ENCODE data around the gene ULK4.

Gene ULK4

DNA sequence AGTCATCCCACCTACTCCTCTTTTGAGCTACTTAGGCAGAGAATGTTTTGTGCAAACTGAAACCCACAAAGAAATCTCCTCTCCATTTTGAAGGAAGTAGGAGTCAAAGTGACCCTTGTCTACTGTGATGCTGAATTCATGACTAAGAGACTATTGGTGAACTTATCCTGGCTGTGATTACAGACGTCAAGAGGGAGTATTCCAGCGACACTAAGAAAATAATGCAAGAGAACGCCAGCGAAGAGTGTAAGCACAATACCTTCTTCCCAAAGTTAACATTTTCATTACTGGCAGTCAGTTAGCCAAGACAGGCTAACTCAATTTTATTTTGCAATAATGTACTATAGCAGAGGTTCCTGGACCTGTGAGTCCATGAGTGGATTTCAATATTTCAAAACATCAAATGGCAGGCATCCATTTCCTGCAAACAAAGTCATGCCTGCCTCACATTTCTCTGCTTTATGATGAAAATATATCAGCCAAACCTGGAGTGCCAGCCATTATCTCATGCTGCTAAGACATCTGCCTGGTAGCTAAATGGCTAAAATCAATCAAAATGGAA, 703.6 kb downstream of the ULK4 start:
- no peak for DNase-seq (ENCODE audit: low spot score)

DNA sequence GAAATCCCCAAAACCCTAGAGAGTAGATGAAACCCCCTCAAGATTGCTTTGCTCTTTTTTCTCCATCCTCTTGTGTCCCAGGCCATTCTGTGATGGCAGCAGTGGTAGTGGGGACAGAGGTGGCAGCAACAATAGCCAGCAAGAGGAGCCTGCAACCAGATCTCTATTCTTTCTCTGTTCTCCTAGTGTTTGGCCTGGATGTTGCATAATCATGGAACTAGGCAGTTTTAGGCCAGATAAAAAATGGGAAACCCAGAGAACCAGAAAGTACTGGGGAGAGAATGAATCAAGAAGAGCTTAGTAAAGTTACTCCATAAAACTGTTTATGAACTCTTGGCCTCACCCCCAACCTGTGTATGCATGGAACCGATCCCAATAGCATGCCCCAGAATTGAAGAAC, 710.3 kb downstream of the ULK4 start:
- DNase-seq (ENCODE audit: low spot score) = no peak

DNA sequence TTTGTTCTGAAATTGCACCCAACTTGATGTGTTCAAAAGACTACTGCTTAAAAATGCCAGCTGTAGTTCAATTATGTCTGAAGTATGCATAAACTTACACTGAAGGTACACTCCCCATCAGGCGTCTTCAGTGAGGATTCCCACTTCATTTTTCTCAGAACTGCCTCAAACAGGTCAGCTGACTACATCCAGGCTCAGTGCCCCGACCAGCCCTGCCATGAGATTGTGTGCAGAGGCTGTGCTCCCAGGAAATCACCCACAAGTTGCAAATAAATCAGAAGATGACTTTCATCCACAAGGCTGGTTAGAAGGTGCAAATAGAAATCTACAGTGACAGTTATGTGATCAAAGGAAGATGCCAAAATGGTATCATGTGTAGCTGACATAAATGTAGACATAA, 711.1 kb downstream of the ULK4 start:
- DNase-seq (ENCODE audit: low spot score) = no peak

DNA sequence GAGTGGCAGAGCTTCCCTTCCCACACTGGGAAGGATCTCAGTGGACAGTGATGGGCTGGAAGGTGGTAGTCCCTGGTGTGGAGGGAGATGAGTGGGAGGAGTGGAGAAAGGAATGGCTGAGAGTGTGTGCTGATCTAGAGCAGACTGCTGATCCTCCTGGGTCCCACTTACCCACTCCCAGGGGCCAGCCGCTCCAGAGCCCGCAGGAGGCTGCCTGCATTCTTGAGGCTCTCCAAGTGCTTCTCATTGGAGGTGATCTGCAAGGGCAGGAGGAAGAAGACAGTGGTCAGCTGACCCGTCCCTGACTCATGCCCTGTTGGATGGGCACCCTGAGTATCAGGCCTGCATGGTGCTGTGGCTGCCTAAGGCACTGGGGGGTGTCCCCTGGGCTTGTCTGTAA, 712.6 kb downstream of the ULK4 start:
- DNase-seq (ENCODE audit: low spot score) = no peak

DNA sequence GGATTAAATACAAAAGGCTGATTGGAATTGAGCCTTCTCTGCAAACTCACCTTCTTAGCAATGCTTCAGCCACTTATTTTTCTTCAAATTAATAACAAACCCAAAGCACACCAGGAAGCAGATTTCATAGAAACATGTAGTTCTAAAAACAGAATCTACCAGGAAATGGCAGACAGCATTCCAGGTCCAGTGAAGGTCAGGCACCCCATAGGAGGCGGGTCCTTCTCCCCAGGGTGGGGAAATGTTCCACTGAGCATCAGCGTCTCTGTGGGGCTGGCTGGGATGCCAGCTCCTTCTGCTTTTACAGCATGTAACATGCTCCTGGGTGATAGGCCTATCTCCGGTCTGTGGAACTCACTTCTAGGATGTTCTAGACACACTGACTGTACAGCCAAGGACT, 713.4 kb downstream of the ULK4 start:
- no peak for DNase-seq (ENCODE audit: low spot score)

DNA sequence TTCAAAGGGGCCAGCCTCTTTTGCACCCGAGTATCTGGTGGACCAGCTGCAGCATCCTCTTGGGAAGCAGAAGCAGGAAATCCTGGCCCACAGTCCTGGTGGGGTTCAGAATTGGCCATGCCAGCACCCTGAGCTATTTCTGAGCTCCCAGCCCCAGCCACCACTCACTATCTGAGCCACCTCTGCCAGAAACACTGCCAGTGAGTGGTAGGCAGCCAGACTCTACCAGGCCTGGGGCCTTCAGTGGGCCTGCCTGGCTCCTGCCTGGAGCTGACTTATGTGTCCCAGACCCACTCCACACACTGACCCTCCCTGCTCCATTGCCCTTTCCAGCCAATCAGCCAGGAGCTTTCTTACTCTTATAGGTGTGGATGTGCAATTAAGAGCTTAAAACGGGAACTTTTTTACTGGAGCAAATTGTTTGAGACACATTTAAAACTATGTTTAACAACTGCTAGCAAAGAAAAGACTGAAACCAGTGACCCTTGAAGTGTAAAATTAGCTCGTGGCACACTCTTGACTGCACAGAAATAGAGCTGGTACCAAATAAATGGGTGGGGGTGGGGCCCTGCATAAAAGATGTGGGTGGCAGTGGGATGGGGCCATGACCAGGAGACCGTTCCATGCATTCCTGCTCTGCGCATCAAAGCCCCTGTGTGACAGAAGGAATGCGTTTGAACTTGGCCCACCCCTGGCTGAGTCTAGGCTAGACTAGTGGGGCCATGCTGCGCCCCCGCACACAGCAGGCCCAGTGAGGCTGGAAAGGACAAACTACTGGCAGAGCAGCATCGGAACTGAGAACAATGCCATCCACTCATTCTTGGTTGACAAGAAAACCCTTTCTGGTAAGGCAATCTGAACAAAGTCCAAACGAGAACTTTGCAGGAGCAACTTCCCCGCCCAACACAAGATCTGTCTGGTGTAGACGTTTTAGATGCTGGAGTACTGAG, 714.6 kb downstream of the ULK4 start:
- DNase-seq (ENCODE audit: low spot score) = no peak

DNA sequence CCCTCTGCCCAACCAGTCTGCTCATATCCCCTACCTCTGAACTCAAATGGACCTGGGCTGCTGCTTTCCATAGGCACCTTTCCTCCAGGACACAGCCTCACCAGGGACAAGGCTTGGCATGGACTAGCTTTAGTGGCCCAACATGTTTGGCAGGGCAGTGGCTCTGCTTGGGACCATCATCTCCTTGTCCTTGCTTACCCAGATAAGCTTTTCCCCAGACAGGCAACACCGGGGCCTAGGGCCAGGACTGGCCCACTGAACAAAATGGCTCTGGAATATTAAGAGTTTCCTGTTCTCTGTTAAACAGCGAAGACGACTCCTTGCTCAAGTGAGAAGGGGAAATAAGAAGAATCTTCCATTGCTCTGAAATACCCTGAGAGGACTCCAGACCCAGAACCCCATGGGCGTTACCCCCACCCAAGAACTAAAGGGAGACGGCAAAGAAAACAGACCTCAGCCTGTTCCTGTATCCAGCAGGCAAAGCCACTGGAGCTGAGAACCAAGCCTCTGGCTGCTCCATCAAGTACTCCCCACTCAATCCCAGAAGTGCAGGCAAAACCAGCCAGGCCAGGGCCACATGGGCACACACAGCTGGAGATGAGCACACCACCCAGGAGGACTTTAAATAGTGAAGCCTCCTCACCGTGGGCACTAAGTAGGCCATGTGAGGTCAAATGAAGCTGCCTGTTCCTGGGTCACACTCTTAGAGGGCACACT, 717.1 kb downstream of the ULK4 start:
- DNase-seq (ENCODE audit: low spot score) = no peak

DNA sequence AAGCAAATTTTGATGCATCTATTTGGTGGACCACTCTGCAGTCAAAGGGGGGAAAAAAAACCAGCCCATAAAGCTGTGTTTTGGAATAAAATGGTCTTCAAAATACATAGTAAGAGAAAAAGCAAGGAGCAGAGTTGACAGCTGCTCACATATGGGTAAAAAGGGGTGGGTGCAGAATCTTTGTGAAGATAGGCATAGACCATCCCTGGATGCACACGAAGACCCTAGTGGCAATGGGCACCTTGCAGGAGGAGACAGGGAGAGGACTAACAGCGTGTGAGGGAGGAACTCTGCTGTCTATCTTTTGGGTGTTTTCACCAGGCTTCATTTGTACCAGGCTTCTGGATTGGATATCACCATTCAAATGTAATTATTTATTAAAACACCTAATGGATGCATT, 718.7 kb downstream of the ULK4 start:
- no peak for DNase-seq (ENCODE audit: low spot score)

DNA sequence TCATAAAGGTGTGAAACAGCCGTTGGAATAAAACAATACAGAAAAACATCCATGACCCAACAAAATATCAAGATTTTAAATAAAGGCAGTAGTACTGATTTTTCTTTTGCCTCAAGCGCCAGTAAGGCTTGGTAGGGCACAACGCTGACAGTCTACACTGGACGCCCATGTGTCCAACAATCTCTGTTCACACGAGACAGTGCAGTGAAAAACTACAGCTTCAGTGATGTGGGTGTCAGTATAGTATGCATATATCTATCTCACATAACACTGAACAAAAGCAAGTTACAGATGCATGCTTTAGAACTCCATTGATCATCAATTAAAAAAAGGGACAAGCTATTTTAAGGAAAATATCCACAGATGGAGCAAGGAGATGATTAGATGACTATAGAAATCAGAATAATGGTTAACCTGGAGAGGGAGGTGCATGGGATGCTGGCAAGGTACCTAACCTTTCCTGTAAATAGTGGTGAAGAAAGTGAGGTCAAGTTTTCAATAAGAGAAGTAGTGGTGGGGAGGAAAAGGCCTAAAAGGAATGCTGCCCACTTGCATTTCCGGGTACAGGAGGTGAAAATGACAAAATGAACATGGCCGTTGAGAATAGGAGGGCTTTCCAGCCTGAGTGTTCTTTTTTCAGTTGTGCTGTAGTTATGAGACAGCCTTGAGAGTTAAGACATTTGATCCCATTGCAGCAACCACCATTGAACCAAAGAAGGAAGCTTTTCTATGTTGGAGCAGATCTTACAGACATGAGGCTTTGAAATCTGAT, 719.9 kb downstream of the ULK4 start:
- no peak for DNase-seq (ENCODE audit: low spot score)

DNA sequence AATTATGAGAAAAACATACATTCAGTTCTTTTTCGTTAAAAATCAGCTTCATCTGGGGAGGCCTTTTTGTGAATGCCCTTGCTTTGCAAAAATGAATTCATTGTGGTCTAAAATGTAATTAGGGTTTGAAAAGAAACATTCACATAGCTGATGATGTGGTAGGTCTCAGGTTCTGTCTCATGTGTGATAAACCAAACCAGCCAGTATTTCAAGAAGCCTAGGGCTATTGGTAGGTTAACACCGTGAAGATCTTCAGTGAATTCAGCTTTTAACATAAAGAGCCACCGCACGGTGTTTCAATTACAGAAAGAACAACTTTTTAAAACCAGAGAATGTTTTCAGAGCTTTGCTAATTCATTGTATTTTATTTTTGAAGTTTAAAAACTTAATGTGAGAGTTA, 720.7 kb downstream of the ULK4 start:
- DNase-seq (ENCODE audit: low spot score) = no peak

DNA sequence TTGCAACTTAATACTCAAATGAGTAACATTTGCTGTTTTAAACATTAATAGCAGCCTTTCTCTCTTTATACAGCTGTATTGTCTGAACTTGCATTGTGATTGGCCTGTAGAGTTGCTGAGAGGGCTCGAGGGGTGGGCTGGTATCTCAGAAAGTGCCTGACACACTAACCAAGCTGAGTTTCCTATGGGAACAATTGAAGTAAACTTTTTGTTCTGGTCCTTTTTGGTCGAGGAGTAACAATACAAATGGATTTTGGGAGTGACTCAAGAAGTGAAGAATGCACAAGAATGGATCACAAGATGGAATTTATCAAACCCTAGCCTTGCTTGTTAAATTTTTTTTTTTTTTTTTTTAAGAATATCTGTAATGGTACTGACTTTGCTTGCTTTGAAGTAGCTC, 722.3 kb downstream of the ULK4 start:
- DNase-seq (ENCODE audit: low spot score) = no peak

DNA sequence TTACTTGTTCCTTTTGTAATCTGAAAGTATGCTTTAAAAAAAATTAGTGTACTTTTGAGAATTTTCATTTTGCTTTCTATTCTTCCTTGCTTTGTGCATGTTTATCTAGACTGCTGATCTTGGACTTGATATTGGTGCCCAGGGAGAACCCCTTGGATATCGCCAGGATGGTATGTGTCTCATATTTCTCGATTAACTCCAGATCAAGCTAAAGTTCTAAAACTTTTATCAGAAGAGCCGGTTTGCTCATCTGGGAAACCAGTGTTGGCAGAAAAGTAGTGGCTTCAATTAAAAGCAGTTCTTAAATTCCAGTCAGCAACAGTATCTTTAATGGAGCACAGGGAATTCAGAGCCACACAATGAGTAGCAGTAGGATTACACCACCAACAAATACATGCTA, 724.0 kb downstream of the ULK4 start:
- no peak for DNase-seq (ENCODE audit: low spot score)

DNA sequence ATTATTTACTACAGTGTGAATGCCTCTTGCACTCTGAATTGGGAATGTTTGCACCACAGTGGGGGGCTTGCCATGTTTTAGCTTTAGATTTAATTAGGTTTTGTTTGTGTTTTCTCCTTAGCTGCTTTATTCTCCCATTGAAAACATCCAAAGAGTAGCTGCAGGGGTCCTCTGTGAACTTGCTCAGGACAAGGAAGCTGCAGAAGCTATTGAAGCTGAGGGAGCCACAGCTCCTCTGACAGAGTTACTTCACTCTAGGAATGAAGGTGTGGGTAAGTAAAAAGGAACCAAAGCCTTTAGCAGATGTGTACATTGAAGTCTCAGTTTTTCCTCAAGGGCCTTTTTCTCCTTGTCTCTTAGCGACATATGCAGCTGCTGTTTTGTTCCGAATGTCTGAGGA, 725.7 kb downstream of the ULK4 start:
- DNase-seq (ENCODE audit: low spot score) = no peak

DNA sequence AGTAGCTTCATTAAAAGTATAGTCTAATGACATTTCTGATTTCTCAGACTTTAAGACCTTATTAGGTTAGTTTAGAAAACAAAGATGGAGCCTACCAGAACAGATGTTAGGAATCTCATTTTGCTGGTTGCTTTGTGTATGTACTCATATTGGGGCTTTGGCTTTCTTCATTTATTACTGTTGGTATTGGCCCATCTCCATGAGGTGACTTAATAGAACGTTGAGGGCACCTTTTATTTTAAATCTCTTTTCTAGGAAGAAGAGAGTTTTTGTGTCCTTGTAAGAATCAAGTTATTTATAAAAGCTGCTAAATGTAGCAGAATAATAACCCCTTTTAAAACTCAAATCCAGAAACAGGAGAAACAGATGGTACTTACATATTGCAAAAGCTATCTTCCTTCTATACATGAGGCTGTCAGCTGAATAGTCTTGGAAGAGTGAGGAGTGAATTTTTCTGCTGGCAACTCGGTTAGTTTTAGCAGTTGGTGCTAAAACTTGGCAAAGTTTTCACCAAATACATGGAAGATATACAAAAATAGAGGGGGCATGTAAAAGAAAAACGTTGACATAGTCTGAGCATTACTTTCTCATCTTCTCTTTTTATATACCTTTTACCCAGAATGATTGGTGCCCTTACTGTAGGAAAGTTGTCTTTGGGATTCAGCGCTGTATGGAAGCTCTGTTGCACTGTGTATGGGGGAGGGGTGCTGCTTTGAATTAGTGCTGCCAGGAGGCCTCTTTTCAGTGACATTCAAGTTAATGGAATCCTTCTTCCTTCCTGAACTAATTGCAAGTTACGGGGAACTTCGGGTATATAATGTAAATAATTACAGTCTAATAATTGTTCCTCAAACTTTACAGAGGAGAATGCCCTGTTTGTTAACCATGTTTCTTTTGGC, 726.8 kb downstream of the ULK4 start:
- DNase-seq (ENCODE audit: low spot score) = no peak

DNA sequence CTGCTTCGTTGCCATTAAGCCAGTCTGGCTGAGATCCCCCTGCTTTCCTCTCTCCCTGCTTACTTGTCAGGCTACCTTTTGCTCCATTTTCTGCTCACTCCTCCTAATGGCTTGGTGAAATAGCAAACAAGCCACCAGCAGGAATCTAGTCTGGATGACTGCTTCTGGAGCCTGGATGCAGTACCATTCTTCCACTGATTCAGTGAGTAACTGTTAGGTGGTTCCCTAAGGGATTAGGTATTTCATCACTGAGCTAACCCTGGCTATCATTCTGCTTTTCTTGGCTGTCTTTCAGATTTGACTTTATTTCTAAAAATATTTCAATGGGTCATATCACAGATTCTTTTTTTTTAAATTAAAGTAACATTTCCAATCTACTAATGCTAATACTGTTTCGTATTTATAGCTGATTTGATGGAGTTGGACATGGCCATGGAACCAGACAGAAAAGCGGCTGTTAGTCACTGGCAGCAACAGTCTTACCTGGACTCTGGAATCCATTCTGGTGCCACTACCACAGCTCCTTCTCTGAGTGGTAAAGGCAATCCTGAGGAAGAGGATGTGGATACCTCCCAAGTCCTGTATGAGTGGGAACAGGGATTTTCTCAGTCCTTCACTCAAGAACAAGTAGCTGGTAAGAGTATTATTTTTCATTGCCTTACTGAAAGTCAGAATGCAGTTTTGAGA, 737.6 kb downstream of the ULK4 start:
- no peak for DNase-seq (ENCODE audit: low spot score)

DNA sequence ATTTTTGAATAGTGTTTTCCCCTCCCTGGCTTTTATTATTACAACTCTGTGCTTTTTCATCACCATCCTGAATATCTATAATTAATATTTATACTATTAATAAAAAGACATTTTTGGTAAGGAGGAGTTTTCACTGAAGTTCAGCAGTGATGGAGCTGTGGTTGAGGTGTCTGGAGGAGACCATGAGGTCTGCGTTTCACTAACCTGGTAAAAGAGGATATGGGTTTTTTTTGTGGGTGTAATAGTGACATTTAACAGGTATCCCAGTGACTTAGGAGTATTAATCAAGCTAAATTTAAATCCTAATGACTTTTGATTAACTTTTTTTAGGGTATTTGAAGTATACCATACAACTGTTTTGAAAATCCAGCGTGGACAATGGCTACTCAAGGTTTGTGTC, 738.2 kb downstream of the ULK4 start:
- no peak for DNase-seq (ENCODE audit: low spot score)

DNA sequence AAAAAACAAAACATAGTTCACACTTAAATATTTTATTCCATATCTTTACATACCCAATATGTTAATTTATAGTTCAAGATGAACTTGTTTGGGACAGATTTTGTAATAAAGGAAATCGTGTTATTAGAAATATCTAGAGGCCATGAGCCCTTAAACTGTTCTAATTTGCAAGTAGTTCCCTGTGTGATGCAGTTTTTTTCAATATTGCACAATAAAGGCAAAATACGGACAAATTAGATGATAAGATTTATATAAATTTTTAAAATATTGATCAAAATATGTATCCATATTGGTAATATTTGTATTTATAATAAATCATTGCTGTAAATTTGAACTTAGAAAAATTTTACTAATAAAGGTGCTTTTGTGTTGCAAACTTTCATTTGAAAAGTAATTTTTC, 738.8 kb downstream of the ULK4 start:
- DNase-seq (ENCODE audit: low spot score) = no peak

DNA sequence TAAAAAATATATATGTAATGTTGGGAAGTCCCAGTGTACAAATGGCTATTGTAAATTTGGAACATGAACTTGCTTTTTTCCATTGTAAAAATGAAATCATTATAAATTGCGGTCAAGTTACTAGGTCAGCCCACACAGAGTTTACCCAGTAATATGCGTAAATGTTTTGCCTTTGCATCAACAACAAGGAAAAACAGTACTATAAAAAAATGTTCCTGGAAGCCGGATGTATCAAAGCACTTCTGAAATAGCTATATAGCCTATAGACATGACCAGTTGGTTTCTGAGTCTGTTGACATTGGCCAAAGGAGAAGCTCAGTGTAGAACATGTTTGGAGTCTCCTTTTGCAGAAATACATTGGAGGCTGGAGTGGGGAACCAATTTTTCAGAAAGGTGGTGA, 739.4 kb downstream of the ULK4 start:
- DNase-seq (ENCODE audit: low spot score) = no peak

DNA sequence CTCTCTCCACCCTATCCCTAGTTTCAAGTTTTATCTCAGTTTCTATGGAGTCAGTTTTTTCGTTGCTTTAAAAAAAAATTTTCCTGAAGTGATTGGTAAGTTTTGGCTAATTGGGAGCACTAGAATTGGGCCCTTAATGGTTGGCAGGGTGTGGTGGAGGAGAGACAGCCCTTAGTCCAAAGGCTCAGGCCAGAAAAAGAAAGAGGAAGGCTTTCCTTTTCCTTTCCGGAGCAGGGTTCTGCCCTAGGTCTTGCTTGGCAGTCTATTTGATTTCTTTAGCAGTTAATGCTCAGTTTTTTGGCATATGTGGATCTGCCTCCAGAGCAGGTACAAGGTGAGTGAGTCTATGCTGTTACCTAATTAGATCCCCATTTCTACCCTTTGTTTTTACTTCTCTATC, 739.9 kb downstream of the ULK4 start:
- no peak for DNase-seq (ENCODE audit: low spot score)

DNA sequence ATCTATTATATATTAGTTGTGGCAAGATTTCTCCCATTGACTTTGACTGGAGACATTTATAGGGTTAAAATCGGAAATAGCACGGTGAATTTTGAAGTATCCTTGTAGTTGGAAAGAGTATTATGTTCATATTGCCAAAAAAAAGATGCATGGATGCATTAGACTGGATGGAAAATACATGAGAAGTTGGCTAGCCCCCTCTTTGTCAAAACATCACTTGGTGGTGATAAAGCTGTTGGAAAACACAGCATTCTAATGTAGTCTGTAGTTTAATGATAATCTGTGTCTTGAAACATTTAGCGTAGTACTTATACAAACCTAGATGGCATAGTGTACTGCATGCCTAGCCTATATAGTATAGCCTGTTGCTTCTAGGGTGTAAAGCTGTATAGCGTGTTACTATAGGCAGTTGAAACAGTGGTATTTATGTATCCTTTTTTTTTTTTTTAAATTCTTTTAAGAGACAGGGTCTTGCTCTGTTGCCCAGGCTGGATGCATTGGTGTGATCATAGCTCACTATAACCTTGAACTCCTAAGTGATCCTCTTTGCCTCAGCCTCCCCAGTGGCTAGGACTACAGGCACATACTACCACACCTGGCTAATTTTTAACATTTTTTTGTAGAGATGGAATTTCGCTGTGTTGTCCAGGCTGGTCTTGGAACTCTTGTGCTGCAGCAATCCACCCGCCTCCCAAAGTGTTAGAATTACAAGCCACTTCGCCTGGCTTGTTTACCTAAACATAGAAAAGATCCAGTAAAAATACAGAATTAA, 740.8 kb downstream of the ULK4 start:
- no peak for DNase-seq (ENCODE audit: low spot score)

Measured in activated CD4-positive, alpha-beta T cell treated with anti-CD3 and anti-CD28 coated beads, Interleukin-2, Interleukin-4, amounts not matched to agents 100 ng/mL and 50 ng/mL, durations not matched to agents 16 hours and 8 hours (primary cell).